GM18511 (cell line): ENCODE measurements around the gene ZNF236.
"Not testable (repeated sequence)": the region's sequence is repeated elsewhere in the genome, so short reads cannot be mapped to it uniquely, and the experiment has no call there.

ENCODE experiments used
- ATAC-seq: cut with Tn5 transposase; IDR thresholded peaks from one replicate; pipeline ENCODE4 v1.9.1; 2021; ENCODE audit warnings: mild to moderate bottlenecking, moderate library complexity; ENCODE audit not compliant: unreplicated experiment

Gene ZNF236

DNA sequence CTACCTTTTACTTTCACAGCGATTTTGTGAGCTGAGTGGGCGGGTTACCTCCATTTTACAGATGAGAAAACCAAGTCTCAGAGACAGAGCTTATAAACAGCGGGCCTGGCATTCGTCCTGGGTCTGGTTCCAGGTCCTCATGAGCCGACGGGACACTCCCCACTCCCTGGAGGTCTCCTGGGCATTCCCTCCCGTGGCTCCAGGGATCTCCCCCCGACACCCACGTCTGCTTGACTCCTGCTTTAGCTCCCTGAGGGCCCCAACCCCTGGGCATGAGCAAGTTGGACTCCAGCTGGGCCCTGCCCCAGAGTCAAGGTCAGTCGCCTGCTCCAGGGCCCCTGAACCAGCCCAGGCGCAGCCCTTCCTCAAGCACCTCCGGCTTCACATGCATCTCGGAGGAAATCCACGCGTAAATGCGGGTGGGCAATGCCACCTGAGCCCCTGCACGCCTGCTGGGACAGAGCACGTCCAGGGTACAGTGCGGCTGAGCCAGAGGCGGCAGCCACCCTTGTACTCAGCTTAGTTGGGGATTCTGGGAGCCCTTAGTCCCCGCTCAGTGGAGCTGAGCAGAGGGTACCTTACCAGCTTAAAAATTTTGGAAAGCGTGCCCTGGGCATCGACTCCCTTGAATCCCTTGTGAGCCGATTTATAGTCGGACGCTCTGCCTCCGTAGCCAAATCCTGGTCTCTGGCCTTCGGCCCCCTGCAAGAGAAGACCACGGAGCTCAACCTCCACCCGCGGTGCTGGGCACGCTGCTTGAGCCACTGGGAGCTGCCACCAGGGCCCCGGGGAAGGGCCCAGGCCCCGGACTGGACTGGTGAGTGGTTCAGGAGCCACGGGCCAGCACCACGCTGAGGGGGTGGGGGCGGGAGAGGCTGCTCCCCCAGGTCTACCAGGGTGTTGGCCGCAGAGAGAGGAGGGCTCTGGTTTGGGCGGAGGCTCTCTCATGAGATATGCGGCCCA, 162.1 kb downstream of the ZNF236 start:
- ATAC-seq = no peak

DNA sequence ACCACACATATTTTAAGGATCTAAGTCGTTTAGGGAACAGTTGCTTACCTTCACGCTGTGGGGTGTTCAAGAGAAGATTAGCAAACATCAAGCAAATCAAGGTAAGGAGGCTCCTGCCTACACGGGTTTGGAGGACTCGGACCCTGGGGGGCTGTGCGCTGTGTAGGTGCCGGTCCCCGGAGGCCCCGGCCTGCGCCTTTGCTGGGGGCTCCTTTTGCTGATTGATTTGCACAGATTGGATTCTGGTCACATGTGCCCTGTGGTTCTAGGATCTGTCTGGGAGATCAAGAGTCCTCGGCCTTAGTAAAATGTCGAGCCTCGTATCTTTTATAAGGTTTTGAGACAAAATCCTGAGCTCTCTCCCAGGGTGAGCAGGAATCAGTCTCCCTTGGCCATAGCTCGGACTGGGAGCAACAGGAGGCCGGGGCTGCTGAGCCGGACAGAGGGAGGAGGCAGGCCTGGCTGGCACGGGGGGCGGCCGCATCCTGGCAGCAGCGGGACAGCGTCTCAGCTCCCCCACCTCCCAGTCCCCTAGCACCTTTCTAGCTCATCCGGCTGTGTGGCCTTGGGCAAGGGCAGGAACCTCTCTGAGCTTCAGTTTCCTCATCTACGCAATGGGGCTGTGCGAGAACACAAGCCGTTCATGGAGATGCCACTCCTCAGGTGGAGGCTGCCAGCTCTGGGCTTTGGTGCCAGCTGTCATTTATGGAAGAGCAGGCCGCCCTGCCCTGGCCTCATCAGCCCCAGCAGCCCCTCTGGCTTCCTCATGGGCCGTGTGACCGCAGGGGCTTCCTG, 163.0 kb downstream of the ZNF236 start:
- no peak for ATAC-seq

DNA sequence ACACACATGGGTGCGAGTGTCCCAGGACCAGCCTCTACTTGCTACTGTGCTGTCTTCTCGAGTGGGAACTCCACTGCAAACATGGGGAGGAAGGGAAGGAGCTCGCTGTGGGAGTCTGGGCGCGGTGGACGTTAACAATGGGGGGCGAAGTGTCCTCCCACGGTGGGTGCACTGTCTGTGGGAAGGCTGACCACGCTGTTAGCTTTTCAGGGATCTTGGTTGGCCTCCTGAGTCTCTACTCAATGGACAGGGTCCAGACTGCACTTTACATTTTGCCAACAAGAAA, 163.5 kb downstream of the ZNF236 start:
- ATAC-seq = no peak

DNA sequence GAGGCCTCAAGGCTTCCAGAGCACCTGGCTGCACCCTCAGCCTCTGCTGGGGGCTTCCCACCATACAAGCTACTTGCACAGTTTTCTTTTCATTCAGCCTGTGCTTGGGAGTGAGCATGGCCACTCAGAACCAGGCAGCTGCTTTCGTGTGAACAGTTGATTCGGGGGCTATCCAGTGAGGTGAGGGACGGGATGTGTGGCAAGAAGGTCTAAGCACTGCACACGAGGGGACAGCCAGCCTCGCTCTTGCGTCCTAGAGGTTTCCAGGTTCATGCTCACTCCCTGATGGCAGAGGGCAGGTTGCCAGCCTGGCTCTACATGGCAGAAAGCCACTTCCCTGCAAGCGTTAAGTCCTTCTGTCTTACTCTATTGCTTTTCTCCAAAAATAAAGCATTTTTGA, 164.0 kb downstream of the ZNF236 start:
- no peak for ATAC-seq

DNA sequence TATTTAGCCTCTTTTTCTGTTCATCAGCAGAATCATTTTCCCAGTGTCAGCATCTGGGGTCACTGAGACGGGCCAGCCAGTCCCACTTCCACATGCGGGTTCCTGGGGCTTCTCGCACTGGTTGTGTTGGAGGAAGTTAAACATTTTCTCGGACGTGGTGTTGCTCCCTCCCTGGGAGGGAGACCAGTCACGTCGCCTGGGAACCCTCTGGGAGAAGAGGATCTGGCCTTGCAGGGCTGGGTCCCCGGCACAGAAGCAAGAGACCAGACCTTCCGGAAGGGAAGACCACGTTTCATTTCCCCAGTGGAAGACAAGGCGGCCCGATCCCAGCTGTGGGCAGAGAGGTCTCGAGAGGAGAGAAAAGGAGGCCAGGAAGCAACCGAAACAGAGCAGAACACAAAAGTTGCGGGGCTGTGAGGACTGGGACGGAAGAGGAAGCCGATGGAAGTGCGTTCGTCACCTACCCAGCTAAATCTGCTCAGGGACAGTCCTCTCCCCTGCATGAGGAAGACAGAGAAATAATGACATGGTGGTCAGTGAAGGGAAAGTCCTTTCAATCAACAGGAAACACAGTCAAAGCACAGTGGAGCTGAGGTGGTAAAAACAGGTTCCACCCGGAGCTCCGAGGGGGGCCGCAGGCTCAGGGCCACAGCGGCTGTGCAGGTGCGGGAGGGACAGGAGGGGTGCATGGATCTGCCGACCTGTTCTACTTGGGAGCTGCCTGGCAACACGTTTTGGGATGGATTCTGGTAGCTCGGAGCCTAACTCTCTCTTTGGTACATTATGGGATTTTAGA, 165.9 kb downstream of the ZNF236 start:
- ATAC-seq = no peak

GRCh38 chr18:76988827-76989646, 166.7 kb downstream of the ZNF236 start:
- ATAC-seq = no peak

- no peak for ATAC-seq
Measured at GRCh38 chr18:76989647-76990190, 167.4 kb downstream of the ZNF236 start.

- ATAC-seq = not testable (repeated sequence)
Measured at GRCh38 chr18:76990343-76991020, 168.1 kb downstream of the ZNF236 start.

- ATAC-seq = no peak
Measured at GRCh38 chr18:76991021-76991688, 168.8 kb downstream of the ZNF236 start.

DNA sequence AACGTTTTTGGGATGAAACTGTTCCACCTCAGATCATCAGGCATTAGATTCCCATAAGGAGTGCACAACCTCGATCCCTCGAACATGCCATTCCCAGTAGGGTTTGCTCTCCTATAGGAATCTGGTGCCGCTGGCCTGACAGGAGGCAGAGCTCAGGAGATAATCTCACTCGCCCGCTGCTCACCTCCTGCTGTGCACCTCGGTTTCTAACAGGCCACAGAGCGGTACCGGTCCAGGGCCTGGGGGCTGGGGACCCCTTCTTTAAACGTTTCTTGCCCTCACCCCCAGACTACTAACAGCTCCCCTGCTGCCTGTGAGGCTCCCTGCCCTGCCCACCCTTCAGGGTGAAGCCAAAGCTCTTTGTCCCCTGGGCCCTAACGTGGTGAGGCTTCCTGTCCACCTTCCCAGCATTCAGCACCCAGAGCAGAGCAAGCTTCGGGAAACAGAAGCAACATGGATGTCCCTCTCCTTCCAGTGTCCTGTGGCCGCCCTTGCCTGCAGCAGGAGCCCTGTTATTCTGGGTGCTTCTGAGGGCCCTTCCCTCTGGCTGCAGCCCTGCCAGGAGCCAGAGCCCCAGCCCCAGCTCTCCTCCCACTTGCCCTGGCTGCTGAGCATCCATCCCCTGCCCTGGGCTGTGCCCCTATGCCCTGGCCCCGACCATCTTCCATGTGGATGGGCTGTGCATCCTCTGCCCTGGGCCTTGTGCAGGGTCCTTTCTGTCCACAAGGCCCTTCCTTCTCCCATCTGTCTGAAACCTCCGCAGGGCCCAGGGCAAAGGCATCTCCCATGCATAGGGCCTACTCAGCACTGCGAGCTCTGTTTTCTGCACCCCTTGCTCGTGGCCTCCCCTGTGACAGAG, 170.1 kb downstream of the ZNF236 start:
- no peak for ATAC-seq

GRCh38 chr18:76993085-76993382, 170.7 kb downstream of the ZNF236 start:
- ATAC-seq = no peak

DNA sequence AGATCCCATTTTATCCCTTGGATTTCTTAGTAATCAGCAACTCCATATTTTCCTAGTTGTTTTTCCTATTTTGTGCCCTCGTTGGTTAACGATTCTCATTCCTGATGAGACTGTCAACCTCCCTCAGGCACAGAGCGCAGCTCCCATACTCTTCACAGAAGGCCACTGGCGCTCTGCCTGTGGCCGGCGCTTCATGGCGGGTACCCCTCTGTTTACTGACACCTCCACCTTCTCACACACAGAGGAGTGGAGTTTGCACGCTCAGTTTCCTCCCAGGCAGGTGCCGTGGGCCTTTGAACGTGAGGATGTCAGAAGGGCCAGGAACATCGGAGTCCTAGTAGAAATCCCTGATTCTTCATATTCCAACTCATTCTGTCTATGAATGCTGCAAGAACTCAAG, 171.2 kb downstream of the ZNF236 start:
- no peak for ATAC-seq

DNA sequence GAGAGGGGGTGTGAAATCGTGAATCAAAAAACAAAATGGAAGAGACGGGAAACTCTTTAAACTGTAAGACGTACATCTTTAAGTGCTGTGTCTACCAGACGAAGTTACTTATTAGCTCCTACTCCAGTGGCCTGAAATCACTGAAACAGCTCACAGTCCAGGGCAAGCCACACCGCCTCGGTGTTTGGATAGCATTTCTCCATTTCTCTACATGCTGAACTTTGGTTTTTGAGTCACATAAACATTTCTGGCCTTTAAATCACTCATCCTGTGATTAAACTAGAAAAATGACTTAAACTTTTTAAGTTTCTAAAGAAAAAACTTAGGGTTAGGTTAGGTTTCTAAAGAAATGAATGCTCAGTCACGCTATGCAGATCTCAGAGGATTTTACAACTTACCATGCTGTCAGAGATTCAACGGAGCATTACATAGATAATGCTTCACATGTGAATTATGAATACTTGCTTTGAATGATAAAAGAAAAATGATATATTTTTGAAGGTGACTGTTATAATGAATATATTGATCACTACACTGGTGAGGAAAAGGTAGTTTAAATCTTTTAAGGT, 171.8 kb downstream of the ZNF236 start:
- ATAC-seq = no peak

DNA sequence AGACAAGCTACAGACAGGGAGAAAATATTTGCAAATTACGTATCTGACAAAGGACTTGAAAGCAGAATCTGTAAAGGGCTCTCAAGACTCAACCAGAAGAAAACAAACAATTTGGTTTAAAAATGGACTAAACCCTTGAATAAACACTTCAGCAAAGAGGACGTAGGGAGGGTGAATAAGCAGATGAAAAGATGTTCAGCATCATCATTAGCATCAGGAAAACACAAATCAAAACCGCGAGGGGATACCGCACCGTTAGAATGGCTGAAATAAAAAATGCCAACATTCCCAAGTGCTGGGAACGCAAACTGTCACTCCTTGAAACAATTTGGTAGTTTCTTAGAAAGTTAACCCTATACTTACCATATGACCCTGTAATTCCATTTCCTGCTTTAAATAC, 173.5 kb downstream of the ZNF236 start:
- ATAC-seq = no peak

GRCh38 chr18:76996429-76996828, 174.1 kb downstream of the ZNF236 start:
- no peak for ATAC-seq

- ATAC-seq = no peak
Measured at GRCh38 chr18:76997951-76998808, 175.8 kb downstream of the ZNF236 start.

- ATAC-seq = no peak
Measured at GRCh38 chr18:76999077-76999476, 176.7 kb downstream of the ZNF236 start.
